Activated T-cell treated with anti-CD3 and anti-CD28 coated beads for 24 hours (primary cell): ENCODE data around the gene UPK1B.

Experiments used
- DNase-seq: peaks from one replicate; pipeline ENCODE4 v3.0.0-alpha.2; 2020; ENCODE audit warnings: low read depth

Gene UPK1B

DNA sequence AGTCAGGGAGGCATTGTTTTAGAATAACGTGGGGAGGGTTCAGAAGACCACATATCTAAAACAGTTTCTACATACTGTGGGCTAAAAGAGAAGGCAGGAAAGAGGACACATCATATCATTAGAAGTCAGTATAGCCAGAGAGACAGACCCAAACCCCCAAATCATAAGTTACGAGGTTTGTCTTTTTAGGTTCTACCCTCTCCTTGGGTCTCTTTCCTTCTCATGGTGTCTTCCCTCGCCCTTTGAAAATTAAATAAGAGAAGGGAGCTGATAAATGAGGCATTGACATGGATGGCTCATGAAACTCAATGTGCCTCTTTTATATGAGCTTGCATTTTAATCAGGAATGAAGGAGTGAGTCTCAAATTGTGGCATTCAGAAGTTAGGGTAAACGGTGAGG is 3.4 kb downstream of the UPK1B start:
- no peak for DNase-seq

DNA sequence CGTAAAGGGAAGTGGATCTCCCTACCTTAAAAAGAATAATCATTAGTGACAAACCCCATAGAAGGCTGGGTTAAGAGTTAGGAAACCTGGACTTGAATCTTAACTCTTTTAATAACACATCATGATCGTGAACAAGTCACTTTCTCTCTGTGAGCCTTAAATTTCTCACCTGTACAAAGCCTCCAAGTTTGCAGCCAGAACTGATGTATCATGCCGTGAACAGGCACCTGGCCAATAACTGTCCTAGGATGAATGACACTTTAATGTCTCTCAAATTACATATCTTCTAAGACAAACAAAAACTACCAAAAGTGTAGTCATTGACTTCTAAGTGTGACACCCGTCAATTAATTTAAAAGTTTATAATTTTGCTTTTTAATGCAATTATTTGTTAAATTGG is 3.9 kb downstream of the UPK1B start:
- no peak for DNase-seq

DNA sequence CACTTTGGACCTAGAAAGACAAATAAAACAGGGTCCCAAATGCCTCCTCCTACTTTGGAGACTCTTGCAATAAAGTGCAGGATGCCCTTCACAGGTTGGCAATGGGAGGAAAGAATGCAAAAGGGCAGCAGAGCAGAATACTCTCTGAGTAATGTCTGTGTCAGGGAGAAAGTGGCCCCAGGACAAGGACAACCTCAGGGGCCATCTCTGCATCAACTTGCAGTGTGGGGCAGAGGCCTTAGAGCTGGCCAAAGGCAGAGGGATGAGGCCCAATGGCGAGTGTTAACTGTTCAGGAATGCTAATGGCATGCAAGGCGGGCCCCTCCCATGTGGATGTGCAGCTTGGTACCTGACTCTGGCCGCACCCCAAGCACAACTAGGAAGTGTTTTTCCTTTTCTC is 8.4 kb downstream of the UPK1B start:
- no peak for DNase-seq

DNA sequence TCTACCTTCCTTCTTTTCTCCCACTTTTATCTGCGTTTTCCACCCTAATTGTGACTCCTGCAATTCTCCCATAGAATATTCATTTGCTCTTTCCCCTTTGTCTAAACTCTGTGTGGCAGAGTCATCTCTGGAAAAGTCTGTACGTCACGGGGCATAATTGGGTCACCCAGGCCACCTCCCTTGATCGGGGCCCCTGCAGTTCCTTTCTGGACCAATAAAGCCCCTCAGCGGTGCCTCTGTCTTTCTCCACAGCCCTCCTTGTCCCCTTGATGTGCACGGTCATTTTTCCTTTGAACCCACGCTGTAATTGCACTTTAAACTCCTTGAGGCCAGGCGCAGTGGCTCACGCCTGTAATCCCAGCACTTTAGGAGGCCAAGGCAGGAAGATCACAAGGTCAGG is 10.7 kb downstream of the UPK1B start:
- DNase-seq, result no peak

DNA sequence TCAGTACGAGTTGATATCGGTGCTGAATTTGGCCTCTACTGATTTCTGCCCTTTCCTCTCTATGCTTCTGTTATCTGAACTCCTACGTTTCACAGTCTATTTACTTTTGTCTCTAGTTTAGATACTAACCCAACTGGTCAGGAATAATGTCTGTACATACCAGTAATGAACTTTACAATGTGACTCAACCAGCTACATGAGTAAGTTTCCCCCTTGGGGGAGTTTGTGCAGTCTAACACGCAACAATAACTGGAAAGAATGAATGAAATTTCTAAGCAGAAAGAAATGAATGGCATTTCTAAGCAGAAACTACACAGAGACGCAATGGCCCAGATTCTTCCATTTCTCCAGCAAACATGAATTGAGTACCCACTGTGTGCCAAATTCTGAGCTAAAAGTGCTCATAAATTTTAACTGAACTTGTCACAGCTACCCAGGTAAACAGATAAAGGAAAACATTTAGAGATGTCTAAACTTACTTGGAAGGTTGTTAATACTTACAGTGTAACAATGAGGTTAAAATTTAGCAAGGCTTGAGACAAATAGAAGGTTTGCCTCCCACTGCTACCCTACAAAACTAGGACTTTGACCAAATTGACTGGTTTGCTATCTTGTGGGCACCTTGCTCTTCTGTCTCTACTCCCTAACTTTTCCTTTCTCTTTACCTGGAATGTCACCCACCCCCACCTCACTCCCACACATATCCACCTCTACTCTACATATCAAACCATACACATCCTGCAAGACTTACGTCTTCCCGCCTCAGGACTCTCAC is 11.6 kb downstream of the UPK1B start:
- no peak for DNase-seq

GRCh38 chr3:119187266-119187665 is 13.9 kb downstream of the UPK1B start:
- no peak for DNase-seq

- no peak for DNase-seq
Measured at GRCh38 chr3:119191800-119192199, 18.4 kb downstream of the UPK1B start.

GRCh38 chr3:119194237-119195150 is 21.1 kb downstream of the UPK1B start:
- no peak for DNase-seq

DNA sequence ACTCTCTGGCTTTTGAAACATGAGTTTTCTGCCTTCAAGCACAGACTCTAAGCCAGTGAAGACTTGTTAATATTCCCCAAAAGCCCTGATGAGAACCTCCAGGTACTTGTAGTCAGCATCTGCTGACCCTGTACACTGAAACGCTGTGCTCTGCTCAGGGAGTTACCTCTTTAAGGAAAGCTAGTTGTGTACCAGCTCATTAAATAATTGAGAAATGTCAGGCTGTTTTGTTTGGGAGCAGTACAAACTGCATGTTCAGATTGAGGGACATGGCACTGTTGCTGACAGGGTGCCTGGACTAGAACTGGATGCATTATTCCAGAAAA is 21.7 kb downstream of the UPK1B start:
- no peak for DNase-seq

DNA sequence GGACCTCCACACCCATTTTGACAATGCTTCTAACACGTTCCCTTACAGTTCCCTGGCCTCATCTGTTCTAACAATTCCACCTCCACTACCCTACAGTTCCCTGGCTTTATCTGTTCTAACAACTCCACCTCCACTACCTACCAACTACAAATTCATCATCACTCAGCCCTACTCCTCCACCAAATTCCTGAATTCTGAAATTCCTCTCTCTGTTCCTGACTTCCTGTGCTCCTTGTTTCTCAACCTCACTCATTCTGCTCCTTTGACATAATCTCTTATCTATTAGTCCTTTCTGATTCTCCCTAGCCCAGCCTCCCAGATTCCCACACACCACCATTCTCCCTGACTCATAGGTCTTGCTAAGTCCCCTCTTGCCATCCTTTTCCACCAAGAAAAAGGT is 22.5 kb downstream of the UPK1B start:
- no peak for DNase-seq

DNA sequence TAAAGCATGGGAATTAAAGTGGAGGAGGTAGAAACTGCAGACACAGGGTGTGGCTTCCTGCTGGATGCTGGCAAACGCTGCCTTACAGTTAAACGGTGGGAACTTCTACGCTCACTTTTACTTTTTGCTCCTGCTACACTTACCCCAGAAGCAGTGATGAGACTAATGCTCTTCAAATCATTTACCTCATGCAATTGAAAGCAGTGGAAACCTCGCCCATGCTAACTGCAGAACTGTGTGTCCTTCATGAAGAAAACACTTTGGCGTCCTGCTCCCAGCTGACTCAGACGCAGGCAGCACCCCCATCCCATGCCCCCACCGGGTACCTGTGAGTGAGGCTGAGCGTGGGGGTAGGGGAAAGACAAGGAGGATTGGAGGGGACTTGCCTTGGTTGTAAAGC is 31.8 kb downstream of the UPK1B start:
- no peak for DNase-seq

DNA sequence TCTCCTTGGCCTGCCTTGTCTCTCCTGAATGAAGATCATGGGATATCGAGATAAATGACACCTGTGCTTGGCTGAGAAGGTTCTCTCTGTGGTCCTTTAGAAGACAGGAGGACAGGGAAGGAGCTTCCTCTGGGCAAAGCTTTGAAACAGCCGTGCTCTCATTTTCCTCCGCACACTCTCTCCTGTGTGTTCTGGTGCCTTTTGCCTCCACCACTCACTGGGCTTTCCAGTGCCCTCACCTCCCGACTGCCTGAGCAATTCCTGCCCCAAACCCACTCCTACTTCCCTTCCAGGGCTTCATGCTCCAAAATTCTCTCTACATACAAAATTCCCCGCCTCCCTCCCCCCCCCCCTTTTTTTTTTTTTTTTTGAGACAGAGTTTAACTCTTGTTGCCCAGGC is 32.3 kb downstream of the UPK1B start:
- no peak for DNase-seq

DNA sequence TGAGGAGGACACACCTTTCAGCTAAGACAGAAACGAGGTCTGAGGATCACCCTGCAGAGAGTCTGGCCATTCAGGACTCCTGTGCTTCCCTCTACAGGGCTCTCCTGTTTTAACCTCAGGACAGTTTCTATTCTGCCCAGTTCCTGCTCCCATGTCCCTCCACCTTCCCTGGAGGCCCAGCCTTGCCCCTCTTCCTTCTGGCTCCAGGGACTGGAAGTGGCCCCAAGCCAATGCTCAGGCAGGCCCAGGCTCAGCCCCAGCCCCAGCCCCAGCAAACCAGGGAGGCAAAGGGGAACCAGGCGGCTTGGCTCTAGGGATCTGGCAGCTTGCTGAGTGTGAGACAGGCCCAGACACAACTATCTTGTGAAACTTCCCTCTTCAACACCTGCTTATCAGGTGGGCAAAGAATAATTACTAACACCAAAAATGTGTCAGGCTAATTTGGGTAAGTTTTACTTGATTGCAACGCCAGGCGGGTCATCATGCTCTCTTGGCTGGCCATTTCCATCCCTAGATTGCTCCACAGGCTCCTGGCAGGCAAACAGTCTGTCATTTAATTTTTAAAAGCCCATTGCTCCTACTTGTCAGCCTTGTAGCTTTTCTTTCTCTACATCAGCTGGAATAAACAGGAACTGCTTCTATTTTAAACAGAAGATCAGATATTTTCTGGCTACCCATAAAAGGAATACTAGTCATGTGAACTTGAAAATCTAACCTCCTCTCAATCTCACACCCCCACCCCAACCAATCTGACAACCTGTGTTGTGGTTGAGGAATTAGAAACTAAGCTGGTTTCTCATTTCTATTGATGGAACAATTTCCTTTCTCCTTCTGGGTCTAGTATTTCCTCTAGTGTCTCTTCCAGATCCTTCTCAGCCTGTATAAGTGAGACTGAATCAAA is 33.5 kb downstream of the UPK1B start:
- no peak for DNase-seq

DNA sequence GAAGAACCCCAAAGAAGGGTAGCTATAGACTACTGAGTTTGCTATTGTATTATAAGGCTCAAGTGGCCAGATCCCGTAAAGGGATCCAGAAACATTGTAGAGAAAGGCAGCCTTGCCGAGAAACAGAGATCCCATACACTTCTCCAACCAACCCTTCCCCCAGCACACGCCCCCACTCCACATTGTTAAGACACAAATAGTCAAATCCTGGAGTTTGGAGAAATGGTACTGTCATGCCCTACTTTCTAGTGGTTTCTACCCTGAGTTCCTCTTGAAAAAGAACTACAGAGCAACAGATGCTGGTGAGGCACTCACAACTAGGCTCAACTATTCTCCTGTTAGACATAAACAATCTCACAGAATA is 34.1 kb downstream of the UPK1B start:
- DNase-seq, result no peak

GRCh38 chr3:119211193-119211592 is 37.8 kb downstream of the UPK1B start:
- no peak for DNase-seq

GRCh38 chr3:119211803-119212202 is 38.4 kb downstream of the UPK1B start:
- DNase-seq, result no peak

DNA sequence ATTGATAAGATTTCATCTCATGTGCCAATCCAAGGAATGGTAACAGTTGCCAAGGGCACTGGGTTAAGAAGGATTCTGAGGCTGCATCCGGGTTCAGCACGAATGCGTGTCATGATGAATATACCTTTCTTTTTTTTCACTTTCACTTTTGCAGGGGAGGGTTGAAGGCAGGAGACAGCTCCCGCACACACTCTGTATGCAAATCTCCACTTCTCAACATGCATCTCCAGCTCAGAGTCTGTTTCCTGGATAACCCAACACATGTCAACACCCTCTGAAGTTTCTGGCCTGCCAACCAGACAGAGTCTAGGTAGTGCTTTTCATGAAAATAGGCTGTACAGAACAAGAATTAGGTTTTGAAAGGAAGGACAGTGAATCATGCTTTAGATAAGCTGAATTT is 45.7 kb downstream of the UPK1B start:
- DNase-seq, result no peak

GRCh38 chr3:119220198-119220597 is 46.8 kb downstream of the UPK1B start:
- no peak for DNase-seq

- DNase-seq, result no peak
Measured at GRCh38 chr3:119220970-119221667, 47.7 kb downstream of the UPK1B start.

DNA sequence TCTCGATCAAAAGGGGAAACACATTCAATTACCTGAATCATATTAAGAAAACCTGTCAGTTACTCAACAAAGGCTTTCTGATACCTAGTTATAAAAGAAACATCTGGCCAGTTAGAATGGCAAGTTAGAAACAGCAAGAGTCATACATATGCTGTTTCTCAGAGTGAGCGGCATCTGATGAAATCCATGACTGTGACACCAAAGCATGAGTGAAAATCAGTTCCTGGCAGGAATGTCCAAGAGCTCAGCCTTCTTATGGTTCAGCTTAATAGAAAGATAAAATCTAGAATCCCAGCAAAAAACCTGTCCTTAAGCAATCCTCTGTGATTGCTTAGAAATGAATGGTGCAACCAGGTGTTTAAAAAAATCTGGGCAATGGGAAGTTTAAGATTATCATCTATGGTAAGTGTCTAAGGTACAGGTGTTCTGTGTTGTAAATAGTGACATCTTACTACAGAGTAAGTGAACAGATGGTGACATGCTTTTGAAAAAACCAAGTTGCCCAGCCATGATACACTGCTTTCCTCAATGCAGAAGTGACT is 48.5 kb downstream of the UPK1B start:
- no peak for DNase-seq

DNA sequence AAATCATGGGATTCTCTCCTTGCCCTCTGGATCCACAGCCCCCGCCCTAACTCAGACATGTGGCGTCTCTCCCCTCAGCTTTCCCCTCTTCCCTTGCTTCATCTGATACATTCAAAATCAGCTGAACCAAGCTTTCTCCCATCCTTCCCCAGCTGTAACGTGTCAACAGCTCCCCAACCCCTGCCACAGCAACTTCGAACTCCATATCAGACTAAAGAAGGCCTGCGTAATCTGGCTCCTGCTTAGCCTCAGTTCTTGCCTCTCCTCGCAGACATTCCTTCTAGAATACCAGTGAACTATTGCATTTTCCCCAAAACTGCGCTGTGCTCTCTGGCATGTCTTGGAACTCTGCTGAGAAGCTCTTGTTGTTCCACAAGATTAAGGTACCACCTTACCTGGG is 49.0 kb downstream of the UPK1B start:
- DNase-seq, result no peak

DNA sequence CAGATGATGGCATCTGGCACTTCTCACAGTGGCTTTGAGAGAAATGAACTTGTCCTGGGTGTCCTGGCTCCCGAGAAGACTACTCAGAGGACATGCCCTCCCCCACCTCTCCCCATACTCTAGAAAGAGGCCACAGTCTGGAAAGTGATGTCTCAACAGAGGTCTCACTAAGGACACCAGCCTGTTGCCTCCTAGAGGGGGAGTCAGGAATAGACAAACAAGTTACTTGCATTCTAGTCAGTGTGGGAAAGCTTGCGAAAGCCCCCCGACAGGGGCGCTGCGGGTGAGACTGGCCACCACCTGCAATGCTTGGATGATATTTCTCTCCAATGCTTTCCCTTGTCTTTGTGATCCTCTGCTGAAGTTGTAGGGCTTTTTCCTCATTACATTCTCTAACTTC is 50.1 kb downstream of the UPK1B start:
- no peak for DNase-seq
